GM10266 (cell line): ENCODE results near the gene SESN3.

Experiments used
- DNase-seq: peaks from one replicate; pipeline ENCODE4 v3.0.0; 2012; ENCODE audit errors: extremely low spot score
- TF ChIP-seq, protein P1 (sequence below): IDR thresholded peaks from 2 replicates; pipeline ENCODE4 v1.5.1; 2012; ENCODE audit warnings: mild to moderate bottlenecking, low read depth; ENCODE audit not compliant: control insufficient read depth, insufficient read depth; ENCODE audit errors: missing control alignments

SESN3 gene

DNA sequence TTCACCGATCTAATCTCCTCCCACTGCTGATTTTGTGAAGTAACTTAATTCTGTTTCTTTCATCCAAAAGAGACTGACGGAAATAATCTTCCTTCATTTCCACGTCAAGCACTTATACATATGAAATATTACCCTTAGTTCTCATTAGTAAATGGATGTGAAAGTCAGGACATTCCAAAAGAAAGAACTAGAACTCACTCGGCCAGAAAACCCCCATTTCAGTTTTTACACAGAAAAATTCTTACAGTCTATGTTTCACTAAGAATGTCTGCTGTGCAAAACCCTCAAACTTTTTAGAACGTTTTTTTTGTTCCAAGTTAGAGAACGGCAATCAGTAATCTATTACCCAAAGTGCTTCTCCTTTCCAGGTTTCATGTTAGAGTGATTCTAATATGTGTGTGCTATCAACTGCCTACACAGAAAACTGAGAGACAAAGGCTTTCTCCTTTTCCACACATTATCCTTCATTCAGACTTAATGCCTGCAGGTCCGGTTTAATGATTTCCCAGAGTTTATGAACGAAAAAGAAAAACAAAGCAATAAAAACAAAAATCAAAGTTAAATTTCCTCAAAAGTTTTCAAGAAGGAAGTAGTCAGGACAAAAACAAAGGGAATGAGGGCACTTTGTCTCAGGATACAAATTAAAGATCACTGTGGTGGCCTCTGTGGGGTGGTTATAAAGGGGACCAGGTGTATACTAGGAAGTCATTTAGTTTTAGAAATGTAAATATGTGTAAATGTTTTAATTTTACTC is 11.3 kb upstream of the SESN3 start:
- TF ChIP-seq, protein P1, sequence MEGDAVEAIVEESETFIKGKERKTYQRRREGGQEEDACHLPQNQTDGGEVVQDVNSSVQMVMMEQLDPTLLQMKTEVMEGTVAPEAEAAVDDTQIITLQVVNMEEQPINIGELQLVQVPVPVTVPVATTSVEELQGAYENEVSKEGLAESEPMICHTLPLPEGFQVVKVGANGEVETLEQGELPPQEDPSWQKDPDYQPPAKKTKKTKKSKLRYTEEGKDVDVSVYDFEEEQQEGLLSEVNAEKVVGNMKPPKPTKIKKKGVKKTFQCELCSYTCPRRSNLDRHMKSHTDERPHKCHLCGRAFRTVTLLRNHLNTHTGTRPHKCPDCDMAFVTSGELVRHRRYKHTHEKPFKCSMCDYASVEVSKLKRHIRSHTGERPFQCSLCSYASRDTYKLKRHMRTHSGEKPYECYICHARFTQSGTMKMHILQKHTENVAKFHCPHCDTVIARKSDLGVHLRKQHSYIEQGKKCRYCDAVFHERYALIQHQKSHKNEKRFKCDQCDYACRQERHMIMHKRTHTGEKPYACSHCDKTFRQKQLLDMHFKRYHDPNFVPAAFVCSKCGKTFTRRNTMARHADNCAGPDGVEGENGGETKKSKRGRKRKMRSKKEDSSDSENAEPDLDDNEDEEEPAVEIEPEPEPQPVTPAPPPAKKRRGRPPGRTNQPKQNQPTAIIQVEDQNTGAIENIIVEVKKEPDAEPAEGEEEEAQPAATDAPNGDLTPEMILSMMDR: no peak
- no peak for DNase-seq

DNA sequence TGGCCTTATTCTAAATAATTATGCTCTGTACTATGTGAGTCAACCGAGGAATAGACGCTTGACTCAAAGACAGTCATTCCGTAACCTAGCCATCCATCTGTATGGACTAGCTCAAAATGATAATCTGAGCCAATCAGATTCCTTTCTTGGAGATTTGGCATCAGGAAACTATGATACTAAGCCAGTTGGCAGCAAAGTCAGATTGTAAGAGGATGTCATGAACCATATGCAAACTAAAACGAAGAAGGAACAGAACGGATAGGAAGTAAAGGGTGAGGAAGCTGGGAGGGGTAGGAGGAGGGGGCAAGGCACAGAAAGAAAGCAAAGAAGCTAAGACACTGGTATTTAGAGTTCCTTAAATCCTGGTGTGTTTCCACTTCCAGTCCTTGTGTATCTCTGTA is 10.7 kb upstream of the SESN3 start:
- TF ChIP-seq, protein P1: no peak
- DNase-seq: no peak

DNA sequence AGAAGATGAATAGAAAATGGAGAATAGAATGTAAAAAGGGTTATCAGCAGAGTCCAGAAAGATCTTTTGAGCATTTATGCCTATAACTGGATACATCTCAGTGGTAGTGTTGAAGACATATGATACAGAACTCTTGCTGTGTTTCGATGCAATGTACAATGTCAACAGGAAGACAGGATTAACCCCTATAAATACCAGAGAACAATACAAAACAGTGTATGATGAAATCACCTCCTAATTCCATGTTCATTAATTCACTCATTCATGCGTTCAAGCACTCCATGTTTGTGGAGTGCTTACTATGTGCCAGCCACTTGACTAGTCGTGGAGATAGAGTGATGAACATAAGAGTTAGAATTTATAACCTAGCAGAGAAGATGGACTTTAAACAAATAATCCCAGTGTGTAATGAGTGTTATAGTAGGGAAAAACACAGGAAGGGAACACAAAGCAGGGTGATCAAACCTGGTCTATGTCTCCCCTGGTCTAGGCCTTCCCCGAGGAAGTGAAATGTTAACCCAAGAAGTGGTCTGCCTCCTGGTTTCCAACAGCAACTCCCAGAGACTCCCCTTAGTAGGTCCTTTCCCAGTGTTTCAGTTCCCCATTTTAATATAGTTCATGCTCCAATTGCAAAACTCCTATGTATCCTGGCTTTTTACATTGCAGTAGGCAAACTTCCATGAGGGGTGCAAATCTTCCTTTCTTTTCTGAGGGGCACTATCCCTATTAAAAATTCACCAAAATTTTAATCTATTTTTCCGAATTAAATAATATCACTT is 9.1 kb upstream of the SESN3 start:
- TF ChIP-seq, protein P1: no peak
- no peak for DNase-seq

DNA sequence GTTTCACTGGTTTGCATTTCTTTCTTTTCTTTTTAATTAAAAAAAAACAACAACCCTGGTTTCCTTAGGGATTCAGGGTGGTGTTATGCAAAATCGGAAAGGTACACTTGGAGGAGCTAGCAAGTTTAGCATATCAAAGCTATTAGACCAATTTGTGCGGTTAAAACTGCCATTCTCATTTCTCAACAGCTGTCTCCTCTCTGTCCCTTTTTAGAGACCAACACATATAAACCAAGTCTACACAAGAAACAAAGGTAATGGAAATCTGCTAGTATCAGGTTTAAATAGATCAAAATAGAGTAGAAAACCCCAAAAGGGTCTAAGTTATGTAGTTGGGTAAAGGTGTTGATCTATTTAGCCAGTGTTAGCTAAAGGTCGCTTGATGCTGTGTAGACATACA is 1.7 kb upstream of the SESN3 start:
- no peak for DNase-seq
- TF ChIP-seq, protein P1: no peak

DNA sequence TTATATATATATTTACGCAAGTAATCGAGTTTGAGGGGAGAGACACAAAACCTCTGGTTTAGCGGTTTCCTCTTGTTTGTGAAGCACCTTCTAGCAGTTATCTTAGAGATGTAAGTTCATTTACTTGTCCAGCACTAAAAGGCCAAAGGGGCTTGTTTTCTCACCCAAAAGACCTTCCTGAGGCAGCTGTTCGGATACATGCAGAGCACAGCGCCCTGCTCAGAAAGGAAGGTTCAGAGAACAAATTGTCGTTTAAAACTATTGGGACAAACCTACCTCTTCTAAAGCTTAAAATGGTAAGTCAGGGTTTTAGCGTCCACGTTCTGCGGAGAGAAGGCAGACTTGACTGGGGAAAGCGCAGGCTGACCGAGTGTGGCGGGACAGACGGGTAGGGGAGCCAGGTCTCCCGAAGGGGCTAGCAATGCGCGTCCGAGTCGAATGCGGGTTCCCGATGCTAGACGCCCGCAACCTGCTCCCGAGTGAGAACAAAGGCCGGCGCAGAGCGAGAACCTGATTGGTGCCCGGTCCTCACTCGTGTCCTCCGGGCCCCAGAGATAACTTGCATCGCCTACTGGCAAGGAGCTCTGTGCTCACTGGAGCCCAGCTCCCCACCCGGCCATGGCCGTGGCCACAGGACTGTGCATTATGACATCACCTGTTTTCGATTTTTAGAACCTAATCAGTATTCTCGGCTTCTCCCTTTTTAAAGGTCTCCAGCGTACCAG is 1.0 kb upstream of the SESN3 start:
- peak; percentile 38 for DNase-seq
- TF ChIP-seq, protein P1: no peak

DNA sequence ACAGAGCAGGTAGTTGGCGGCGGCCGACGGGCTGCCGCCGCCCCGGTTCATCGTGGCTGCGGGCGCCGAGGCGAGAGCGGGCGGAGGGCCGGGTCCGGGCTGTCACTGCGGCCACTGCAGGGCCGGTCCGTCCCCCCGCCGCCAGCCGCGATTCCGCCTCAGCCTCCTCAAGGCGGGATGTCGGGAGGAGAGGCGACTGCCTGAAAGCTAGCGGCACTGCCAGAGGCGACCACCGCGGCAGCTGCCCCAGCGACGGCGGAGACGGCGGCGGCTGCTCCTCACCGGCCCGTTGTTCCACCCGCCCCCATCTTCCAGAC is 234 bp downstream of the SESN3 start:
- TF ChIP-seq, protein P1: no peak
- no peak for DNase-seq
